ENCODE results near the gene SS18L1.

Gene SS18L1

GRCh38 chr20:62174870-62175624 lies 31.5 kb downstream of the SS18L1 start:
- TF ChIP-seq, protein P1, sequence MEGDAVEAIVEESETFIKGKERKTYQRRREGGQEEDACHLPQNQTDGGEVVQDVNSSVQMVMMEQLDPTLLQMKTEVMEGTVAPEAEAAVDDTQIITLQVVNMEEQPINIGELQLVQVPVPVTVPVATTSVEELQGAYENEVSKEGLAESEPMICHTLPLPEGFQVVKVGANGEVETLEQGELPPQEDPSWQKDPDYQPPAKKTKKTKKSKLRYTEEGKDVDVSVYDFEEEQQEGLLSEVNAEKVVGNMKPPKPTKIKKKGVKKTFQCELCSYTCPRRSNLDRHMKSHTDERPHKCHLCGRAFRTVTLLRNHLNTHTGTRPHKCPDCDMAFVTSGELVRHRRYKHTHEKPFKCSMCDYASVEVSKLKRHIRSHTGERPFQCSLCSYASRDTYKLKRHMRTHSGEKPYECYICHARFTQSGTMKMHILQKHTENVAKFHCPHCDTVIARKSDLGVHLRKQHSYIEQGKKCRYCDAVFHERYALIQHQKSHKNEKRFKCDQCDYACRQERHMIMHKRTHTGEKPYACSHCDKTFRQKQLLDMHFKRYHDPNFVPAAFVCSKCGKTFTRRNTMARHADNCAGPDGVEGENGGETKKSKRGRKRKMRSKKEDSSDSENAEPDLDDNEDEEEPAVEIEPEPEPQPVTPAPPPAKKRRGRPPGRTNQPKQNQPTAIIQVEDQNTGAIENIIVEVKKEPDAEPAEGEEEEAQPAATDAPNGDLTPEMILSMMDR (IDR thresholded peaks at IDR 0.05; ENCODE audit: borderline replicate concordance, insufficient read depth, low read depth, low read length) = no peak
- H3K4me3 ChIP-seq (ENCODE audit: low read depth, low read length) = no peak overlapping the region

DNA sequence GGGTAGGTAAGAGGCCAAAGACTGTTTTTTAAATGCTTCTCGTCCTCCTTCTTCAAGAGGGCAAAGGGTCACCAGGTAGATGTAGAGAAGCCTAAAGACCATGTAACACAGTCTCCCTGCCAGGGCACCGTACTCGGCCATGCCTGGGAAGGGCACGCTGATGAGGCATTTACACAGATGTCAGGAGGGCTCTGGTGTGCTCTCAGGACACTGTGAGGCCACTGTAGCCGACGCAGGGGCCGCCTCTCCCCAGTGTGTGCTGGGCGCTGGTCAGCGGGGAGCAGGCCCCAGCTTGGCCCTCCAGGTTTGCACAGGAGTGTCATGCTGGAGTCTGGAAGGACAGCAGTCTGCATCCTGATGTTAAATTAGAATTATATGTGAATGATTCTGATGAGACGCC lies 32.1 kb downstream of the SS18L1 start:
- no peak overlapping the region for H3K4me3 ChIP-seq (ENCODE audit: low read depth, low read length)
- TF ChIP-seq, protein P1 (IDR thresholded peaks at IDR 0.05; ENCODE audit: borderline replicate concordance, insufficient read depth, low read depth, low read length) = no peak

GRCh38 chr20:62176866-62177265 lies 33.3 kb downstream of the SS18L1 start:
- H3K4me3 ChIP-seq (ENCODE audit: low read depth, low read length) = no peak overlapping the region
- TF ChIP-seq, protein P1 (IDR thresholded peaks at IDR 0.05; ENCODE audit: borderline replicate concordance, insufficient read depth, low read depth, low read length) = no peak

DNA sequence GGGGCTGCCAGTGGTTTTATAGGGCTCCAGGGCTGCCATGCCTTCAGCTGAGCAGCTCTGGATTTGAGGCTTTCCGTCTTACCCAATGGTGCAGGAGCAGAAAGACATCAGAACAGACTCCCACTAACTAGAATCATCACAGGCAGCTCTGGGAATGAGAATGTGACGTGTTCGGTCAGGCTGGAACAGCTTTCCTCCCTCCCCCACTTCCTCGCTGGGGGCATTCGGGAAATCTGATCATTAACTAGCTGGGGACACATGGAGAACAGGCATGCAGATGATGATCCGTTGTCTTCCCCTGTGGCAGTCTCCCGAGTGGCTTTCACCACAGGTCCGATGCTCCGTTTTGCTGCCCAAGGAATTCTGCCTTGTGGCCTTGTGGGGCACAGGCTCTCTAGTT lies 33.7 kb downstream of the SS18L1 start:
- TF ChIP-seq, protein P1 (IDR thresholded peaks at IDR 0.05; ENCODE audit: borderline replicate concordance, insufficient read depth, low read depth, low read length) = no peak
- H3K4me3 ChIP-seq (ENCODE audit: low read depth, low read length) = no peak overlapping the region

DNA sequence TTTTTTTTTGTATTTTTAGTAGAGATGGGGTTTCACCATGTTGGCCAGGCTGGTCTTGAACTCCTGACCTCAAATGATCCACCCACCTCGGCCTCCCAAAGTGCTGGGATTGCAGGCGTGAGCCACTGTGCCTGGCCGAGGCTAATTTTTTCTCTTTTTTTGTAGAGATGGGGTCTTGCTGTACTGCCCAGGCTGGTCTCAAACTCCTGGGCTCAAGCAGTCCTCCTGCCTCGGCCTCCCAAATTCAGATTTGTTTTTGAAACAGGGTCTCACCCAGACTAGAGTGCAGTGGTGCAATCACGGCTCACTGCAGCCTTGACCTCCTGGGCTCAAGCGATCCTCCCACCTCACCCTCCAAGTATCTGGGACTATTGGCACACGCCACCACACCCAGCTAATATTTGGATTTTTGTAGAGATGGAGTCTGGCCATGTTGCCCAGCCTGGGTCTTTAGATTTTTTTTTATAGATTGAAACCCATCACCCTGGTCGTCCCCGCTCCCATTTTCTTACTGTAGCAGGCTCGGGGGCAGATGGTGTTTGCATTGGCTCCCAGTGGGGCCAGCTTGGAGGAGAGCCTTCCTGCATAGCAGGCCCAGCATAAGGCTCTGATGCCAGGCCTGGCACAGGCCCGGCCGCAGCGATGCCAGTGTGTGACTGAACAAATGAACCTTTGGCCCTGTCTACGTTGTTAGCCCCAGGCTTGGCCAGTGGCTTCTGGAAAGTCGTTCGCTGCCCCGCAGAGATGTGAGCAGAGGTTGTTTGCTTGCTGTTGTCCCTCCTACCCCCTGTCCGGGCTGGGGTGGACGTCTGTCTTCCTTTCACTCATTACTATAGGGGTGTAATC lies 35.0 kb downstream of the SS18L1 start:
- no peak overlapping the region for H3K4me3 ChIP-seq (ENCODE audit: low read depth, low read length)
- TF ChIP-seq, protein P1 (IDR thresholded peaks at IDR 0.05; ENCODE audit: borderline replicate concordance, insufficient read depth, low read depth, low read length) = no peak

GRCh38 chr20:62179162-62179504 lies 35.6 kb downstream of the SS18L1 start:
- no peak overlapping the region for H3K4me3 ChIP-seq (ENCODE audit: low read depth, low read length)
- TF ChIP-seq, protein P1 (IDR thresholded peaks at IDR 0.05; ENCODE audit: borderline replicate concordance, insufficient read depth, low read depth, low read length) = no peak

Measured in GM12875 (cell line).